PC-9 (cell line): Measurements from ENCODE around the gene SLC43A3. TPM values are rescaled to one million over a fixed set of nuclear protein-coding genes. Genes with fewer than 3 reads are reported as not detected.
"Not testable (repeated sequence)": the region's sequence is repeated elsewhere in the genome, so short reads cannot be mapped to it uniquely, and the experiment has no call there.

ENCODE experiments used
- BruUV-seq: library from RNA; stranded (reverse); fragments of 400-500 nt; replicated peaks from 2 replicates; lab custom pipeline; 2021; lab: Mats Ljungman, UMichigan
- CTCF ChIA-PET: fragments of 300-600 bp; sonication (Branson Sonifier 250); formaldehyde crosslinking; loops from one replicate; lab custom pipeline; 2022; ENCODE audit warnings: antibody characterized with exemption; lab: Charles Lee
- POLR2A ChIA-PET: fragments of 300-600 bp; sonication (Branson Sonifier 250); formaldehyde crosslinking; loops from one replicate; lab custom pipeline; 2022; ENCODE audit warnings: antibody characterized with exemption; ENCODE audit not compliant: unreplicated experiment; lab: Charles Lee
- DNase-seq, 2 experiments: peaks; one replicate each; pipeline versions ENCODE4 v3.0.0 to v3.0.0-alpha.2; 2015 to 2022; ENCODE audit warnings: mixed read lengths in 1 of 2
- H2AFZ ChIP-seq: fragments of 200-600 bp; sonication (generic); 2 replicates; pipeline ENCODE4 v1.8.1; 2017; ENCODE audit warnings: antibody characterized with exemption
- H3F3A ChIP-seq: fragments of 200-600 bp; sonication (generic); 2 replicates; pipeline ENCODE4 v1.8.1; 2017; ENCODE audit warnings: antibody characterized with exemption, mild to moderate bottlenecking, low read depth; ENCODE audit not compliant: insufficient read depth
- H3K27ac ChIP-seq: fragments of 200-600 bp; sonication (generic); 2 replicates; pipeline ENCODE4 v1.6.1; 2016; ENCODE audit warnings: mixed run types
- H3K27me3 ChIP-seq: fragments of 200-600 bp; sonication (generic); 2 replicates; pipeline ENCODE4 v1.6.1; 2016; ENCODE audit warnings: low read depth, mixed run types; ENCODE audit not compliant: insufficient read depth
- H3K36me3 ChIP-seq: fragments of 200-600 bp; sonication (generic); 2 replicates; pipeline ENCODE4 v1.6.1; 2016; ENCODE audit warnings: low read depth, mixed run types
- H3K4me1 ChIP-seq: fragments of 200-600 bp; sonication (generic); replicated peaks from 2 replicates; pipeline ENCODE4 v1.6.1; 2016; ENCODE audit warnings: mixed run types; ENCODE audit not compliant: insufficient read depth
- H3K4me2 ChIP-seq: fragments of 200-600 bp; sonication (generic); 2 replicates; pipeline ENCODE4 v1.6.1; 2017; ENCODE audit warnings: mixed run types
- H3K4me3 ChIP-seq: fragments of 200-600 bp; sonication (generic); 2 replicates; pipeline ENCODE4 v1.6.1; 2016; ENCODE audit warnings: mixed run types
- H3K79me2 ChIP-seq: fragments of 200-600 bp; sonication (generic); 2 replicates; pipeline ENCODE4 v1.6.1; 2017; ENCODE audit warnings: low read depth, mixed run types
- H3K9me2 ChIP-seq: fragments of 200-600 bp; sonication (generic); 2 replicates; pipeline ENCODE4 v1.8.1; 2017; ENCODE audit warnings: mild to moderate bottlenecking; ENCODE audit not compliant: insufficient read depth
- H3K9me3 ChIP-seq: fragments of 200-600 bp; sonication (generic); 2 replicates; pipeline ENCODE4 v1.8.1; 2016; ENCODE audit warnings: low read depth; ENCODE audit not compliant: insufficient read depth
- H4K20me1 ChIP-seq: fragments of 200-600 bp; sonication (generic); 2 replicates; pipeline ENCODE4 v1.8.1; 2017; ENCODE audit not compliant: insufficient read depth
- CTCF ChIP-seq: fragments of 200-600 bp; sonication (generic); conservative IDR thresholded peaks from 2 replicates; pipeline ENCODE4 v1.6.1; 2017; ENCODE audit warnings: mixed run types, antibody characterized with exemption, mild to moderate bottlenecking, moderate library complexity
- EZH2 ChIP-seq: fragments of 200-600 bp; sonication (generic); IDR thresholded peaks from 2 replicates; pipeline ENCODE4 v1.8.0; 2017; ENCODE audit warnings: antibody characterized with exemption, low read depth
- intact Hi-C: fragments of 100-400 bp; cut with micrococcal nuclease; formaldehyde crosslinking; loops from one replicate; pipeline ENCODE4 v1.10.0; 2022; ENCODE audit not compliant: unreplicated experiment
- total RNA-seq: library from RNA; stranded (reverse); gene quantifications from 2 replicates; pipeline ENCODE4 v1.2.3, GENCODE V29; 2021

The SLC43A3 gene
- total RNA-seq, 1 experiment from 2014 or later = 41.3 TPM

DNA sequence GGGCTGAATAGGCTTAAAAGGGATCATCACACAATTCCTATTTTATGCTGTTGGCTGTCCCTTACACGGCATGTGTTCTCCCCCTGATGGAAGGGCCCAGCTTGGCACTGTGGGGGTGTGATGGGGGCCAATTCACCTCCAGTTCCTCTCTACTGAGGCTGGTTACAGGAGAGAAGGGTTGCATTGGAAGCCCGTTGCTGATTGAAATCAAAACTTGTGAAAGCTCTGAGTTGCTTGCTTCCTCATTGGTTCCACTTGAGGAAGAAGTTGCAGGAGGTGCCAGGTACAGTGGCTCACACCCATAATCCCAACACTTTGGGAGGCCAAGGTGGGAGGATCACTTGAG, 23.1 kb downstream of the SLC43A3 start:
- intact Hi-C loops = no loop called here

DNA sequence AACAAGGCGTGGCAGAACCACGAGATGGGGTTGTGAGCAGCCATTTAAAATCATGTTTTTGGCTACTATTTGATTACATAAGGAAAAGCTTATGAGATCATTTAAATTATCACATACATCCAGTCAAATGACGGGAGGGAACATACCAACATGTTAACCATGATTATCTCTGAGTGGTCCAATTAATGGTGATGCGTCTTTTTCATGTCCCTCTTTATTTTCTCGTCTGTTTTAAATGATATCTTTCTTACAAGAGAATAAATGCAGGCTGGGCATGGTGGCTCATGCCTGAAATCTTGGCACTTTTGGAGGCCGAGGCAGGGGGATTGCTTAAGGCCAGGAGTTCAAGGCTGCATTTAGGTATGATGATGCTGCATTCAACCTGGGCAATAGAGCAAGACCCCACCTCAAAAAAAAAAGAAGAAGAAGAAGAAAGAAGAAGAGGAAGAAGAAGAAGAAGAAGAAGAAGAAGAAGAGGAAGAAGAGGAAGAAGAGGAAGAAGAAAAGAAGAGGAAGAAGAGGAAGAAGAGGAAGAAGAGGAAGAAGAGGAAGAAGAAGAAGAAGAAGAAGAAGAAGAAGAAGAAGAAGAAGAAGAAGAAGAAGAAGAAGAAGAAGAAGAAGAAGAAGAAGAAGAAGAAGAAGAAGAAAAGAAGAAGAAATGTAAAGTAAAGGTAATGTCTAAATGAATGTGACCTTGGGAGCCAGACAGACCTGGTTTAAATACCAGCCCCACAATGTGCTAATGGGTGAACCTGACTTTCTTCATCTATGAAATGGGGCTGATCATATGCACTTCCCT, 23.7 kb downstream of the SLC43A3 start:
- intact Hi-C loops, H3K9me2 ChIP-seq, H4K20me1 ChIP-seq, CTCF ChIA-PET, H3K79me2 ChIP-seq, H3K9me3 ChIP-seq, H3K27me3 ChIP-seq, BruUV-seq, H3K4me3 ChIP-seq, H2AFZ ChIP-seq: not testable (repeated sequence)
- peaks cover 22% of the 10 kb centered on the region; the same call in 1 of the 2 replicates for H3K36me3 ChIP-seq
- POLR2A ChIA-PET = interaction anchor here (0.6 to 0.7 kb wide), 2 partner anchors 20 to 23 kb away, joined by 4 read pairs; no protein-coding TSS in a partner anchor
- peak overlapping the region; percentile 45 for H3K27ac ChIP-seq
- DNase-seq = peak in 1 of 2 experiments; percentile 25
- H3F3A ChIP-seq = peaks cover 35% of the 10 kb centered on the region
- H3K4me1 ChIP-seq = peaks cover 18% of the 10 kb centered on the region
- H3K4me2 ChIP-seq = peak overlapping the region; percentile 46

More for the DNA sequence above, 23.1 kb downstream of the SLC43A3 start:
- Histone ChIP-seq H3K9me2 (no peaks in the 10 kb centered on the region), H3K4me2 (no peak overlapping the region), H2AFZ (no peak overlapping the region), H3K27ac (no peak overlapping the region), H3K9me3 (no peaks in the 10 kb centered on the region), H3K4me1 (peaks cover 18% of the 10 kb centered on the region), H3K36me3 (peaks cover 26% of the 10 kb centered on the region), H3F3A (peaks cover 41% of the 10 kb centered on the region), H3K79me2 (no peaks in the 10 kb centered on the region), H3K4me3 (no peak overlapping the region), H3K27me3 (no peaks in the 10 kb centered on the region), H4K20me1 (no peaks in the 10 kb centered on the region; the same call in 1 of the 2 replicates)
- ChIA-PET POLR2A (no interaction called here), CTCF (no interaction called here)
- TF ChIP-seq EZH2 (no peak), CTCF (no peak)
- DNase-seq = no peak
- BruUV-seq = no TSS peak

- Histone ChIP-seq H3K27ac (peak overlapping the region; percentile 45), H2AFZ (no peak overlapping the region), H3K79me2 (no peaks in the 10 kb centered on the region), H3K9me2 (no peaks in the 10 kb centered on the region), H3K27me3 (0 out of 2 replicates have a peak, but pooled peaks cover under 1% of the 10 kb centered on the region), H4K20me1 (no peaks in the 10 kb centered on the region), H3K4me3 (no peak overlapping the region), H3F3A (peaks cover 29% of the 10 kb centered on the region), H3K36me3 (peaks cover 16% of the 10 kb centered on the region; the same call in 1 of the 2 replicates), H3K4me1 (peaks cover 18% of the 10 kb centered on the region), H3K9me3 (no peaks in the 10 kb centered on the region), H3K4me2 (peak overlapping the region; percentile 46)
- ChIA-PET CTCF (interaction anchor here (0.6 to 0.9 kb wide), 2 partner anchors 55 to 308 kb away, joined by 6 to 10 read pairs; no protein-coding TSS in a partner anchor), POLR2A (interaction anchor here (0.6 to 0.7 kb wide), 4 partner anchors 21 to 376 kb away, joined by 3 to 5 read pairs (median 4); no protein-coding TSS in a partner anchor)
- TF ChIP-seq CTCF = no peak
- TF ChIP-seq EZH2 = no peak
- BruUV-seq = TSS peak; percentile 94
- DNase-seq = peak; percentile 64 to 79
- intact Hi-C loops = no loop called here
Observed at GRCh38 chr11:57402188-57403002, 24.5 kb downstream of the SLC43A3 start.
